RKO (cell line): ENCODE results near the gene ACTG1.

Experiments
- DNase-seq: peaks from one replicate; pipeline ENCODE4 v3.0.0-alpha.2; 2016; ENCODE audit warnings: low spot score

Gene ACTG1

DNA sequence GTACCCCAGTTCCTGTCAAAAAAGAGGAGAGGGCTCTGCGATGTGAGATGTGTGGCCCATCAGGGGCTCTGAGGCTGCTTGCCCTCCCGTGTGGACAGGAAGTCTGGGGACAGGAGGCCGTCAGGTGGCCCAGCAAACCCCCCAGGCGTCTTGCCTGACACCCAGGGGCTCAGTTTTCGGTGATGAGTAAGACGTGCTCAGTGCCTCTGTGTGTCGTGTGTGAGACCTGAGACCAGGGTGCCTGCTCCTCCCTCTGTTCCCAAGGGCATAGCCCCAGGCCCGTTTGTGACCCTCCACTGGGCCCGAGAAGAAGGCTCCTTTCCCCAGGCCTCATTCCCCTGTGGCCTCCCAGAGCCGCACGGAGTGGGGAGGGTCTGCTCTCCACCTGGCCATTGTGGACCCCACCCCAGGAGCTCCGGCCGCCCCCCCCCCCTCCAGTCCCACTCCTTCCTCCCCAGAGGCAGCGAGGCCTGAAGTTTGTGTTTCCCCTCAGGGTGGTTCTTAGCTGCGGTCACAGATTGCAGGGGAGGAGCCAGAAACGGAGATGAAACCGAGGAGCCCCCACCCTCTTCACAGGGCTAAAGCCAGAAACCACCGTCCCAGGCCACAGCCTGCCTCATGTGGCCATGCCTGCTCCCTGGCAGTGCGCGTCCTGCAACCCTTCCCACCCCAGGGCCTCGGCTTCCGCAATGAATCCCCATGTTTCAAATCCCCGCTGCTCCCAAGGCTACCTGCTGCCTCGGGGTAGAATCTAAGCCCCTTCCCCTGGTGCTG, 4.9 kb upstream of the ACTG1 start:
- DNase-seq, result peak; percentile 74

DNA sequence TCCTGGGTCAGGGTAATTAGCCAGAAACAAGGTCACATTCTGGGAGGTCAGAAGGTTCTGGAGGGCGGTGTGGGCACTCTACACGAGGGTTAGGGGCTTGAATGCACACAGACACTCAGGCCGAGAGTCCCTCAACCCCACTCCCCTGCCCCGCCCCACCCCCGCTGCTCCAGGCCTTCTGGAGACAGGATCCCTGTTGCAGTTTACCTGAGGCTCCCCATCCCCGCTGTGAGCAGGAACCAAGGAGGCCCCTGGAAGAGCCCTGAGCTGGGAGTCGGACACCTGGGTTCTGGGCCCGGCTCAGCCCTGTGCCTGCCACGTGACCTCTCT, 4.4 kb upstream of the ACTG1 start:
- no peak for DNase-seq

DNA sequence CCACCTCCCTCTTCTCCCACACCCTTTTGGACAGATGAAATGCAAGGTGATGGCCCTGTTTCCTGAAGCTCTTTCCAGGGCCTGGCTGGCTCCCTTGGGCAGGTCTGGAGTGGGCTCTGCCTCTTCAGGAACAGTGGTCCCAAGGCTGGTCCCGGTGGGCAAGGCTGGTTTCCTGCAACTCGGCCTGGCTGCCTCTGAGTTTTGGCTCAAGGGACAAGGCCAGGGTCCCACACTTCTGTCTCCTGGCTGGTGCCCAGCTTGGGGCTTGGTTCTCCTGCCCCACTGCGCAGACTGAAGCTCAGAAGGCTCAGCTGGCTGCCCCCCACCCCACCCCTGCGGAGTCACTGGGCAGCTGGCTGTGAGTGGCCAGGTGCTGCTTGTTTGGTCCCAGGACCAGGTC, 3.8 kb upstream of the ACTG1 start:
- no peak for DNase-seq

DNA sequence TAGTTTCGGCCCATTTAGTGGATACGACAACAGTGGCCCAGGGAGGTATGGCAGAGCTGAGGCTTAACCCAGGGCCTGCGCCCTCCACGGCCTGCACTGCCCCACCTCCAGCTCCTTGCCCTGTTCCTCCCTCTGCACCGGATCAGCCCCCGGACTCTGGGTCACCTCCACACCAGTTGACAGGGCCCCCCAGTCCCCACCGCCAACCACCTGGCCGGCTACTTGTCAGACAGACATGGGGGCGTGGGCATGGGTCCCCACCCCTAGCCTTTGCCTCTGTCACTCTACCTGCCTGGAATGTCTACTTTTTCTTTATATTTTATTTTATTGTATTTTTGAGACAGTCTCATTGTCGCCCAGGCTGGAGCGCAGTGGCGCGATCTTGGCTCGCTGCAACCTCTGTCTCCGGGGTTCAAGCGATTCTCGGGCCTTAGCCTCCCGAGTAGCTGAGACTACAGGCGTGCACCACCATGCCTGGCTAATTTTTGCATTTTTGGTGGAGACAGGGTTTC, 3.0 kb upstream of the ACTG1 start:
- DNase-seq, result no peak

DNA sequence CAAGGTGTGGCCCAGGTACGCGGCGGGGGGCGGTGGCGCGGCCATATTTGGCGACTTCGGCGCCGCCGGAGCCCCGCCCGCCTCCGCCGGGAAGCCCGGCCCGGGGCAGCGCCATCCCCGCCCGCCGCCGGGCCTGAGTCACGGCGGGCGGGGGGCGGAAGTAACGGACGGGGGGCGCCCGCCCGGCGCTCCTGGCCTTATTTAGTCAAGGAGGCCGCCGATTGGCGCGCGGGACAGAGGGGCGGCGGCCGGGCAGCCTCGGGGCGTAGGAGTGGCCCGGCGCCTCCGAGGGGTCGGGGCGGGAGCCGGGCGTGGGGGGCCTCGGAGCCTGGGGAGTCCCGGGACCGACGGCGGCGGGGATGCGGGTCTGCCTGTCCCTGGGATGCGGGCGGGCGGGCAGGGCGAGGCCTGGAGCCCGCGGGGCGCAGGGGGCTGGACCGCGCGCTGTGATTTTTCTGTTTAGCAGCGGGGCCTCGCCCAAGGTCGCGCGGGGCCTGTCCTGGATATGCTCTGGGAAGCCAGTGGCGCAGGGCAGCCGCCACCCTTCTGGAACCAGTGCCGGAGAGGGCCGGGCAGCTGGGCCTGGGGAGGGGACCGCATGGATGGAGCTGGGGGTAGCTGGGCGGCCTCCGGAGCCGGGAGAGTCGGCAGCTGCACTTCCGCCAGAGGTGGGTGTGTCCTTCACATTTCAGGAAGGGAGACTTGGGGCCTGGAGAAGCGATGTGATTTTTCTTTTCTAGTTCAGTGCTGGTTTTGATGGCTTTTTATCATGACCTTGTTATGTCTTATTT, 2.3 kb upstream of the ACTG1 start:
- DNase-seq, result peak; percentile 87

DNA sequence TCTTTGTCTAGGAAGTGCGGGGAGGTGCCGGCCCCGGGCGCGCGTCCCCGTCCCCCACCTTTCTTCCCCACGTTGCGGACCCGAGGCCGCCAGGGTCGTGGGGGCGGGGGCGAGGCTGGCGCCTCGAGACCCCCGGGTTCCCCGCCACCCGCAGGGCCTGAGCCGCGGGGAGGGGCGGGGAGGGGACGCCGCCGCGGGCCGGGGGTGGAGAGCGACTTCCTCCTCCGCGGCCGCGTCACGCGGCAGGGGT, 1.8 kb upstream of the ACTG1 start:
- DNase-seq, result no peak

DNA sequence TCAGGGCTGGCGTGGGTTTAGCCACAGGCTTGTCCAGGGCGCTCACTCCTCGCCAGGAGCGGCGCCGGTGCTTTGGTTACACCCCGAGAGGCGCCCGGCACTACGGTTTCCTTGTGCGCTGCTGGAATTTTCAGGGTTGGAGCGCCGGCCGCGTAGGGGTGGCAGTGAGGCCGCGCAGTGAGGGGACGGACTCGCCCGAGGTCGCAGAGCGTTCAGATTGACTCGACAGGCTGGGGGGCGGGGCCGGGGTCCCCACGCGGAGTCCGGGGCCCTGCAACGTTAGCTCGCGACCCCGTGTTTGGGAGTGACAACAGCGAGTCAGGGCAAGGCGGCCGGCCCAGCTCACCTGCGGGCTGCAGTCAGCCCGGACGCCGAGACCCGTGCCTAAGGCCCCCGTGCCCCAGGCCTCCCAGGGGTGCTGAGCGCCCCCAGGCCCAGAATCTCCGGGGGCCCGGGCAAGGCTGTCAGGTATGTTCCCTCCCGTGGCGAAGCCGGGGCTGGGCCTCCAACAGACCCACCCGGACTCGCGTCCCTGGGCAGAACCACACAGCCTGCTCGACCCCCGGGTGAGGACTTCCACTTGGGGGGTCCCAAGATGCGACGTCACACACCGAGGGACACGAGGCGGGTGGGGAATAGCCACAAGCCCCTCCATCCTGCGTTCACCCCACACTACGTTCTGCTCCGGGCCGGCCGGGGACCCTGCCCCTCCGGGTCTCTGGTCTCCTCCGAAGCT, 1.3 kb upstream of the ACTG1 start:
- peak; percentile 83 for DNase-seq

DNA sequence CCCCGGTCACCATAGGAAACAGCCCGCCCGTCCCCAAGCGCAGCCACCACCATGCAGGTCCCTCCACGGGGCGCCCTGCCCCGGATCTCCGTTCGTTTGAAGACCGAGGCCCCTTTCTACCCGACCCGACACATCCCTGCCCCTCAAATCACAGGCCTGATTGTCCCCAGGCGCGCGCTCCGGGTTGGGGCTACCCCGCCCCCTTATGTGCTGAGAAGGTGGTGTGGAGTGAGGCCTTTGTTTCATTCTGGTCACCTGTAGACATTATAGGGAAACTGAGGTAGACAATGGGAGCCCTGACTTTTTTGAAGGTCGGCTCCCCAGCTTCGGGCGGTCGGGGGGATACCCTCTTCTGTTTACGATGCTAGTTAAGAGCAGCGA, 763 bp upstream of the ACTG1 start:
- peak; percentile 77 for DNase-seq

DNA sequence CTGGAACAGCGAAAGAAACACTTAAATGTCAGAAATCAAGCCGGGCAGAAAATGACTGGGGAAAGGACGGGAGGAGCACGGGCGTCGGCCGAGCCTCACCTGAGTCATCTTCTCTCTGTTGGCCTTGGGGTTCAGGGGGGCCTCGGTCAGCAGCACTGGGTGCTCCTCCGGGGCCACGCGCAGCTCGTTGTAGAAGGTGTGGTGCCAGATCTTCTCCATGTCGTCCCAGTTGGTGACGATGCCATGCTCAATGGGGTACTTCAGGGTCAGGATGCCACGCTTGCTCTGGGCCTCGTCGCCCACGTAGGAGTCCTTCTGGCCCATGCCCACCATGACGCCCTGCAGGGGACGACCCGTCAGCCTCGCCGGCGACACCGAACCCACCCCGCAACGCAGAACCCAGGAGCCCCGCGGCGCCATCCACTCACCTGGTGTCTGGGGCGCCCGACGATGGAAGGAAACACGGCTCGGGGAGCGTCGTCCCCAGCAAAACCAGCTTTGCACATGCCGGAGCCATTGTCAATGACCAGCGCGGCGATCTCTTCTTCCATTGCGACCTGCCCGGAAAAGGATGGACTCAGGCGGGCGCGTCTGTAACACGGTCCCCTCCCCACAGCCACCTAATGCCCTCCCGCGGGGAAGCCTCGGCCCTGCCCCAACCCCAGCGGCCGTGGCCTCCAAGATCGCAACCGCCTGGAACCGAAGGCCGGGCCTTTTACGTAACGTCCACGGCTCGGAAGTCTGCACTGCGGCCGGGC, 616 bp downstream of the ACTG1 start:
- DNase-seq, result peak; percentile 48

DNA sequence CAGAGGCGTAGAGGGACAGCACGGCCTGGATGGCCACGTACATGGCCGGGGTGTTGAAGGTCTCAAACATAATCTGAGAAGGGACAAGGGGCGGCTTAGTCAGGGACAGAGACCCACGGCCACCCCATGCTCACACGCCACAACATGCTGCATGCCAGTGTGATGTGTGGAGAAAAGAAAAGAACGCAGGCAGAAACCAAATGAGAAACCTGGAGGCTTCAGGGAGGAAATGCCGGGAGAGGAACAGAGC, 1.1 kb downstream of the ACTG1 start:
- DNase-seq, result no peak

DNA sequence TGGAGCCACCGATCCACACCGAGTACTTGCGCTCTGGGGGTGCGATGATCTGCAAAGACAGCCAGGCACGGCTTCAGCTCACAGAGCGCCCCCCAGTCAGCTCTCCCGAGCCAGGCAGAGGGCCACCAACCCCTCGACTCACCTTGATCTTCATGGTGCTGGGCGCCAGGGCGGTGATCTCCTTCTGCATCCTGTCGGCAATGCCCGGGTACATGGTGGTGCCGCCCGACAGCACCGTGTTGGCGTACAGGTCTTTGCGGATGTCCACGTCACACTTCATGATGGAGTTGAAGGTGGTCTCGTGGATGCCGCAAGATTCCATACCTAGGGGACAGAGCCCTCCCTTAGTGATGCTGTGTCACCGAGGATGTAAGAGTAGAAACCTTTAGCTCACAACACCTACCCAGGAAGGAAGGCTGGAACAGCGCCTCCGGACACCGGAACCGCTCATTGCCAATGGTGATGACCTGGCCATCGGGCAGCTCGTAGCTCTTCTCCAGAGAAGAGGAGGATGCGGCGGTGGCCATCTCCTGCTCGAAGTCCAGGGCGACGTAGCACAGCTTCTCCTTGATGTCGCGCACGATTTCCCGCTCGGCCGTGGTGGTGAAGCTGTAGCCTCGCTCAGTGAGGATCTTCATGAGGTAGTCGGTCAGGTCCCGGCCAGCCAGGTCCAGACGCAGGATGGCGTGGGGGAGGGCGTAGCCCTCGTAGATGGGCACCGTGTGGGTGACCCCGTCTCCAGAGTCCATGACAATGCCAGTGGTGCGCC, 1.6 kb downstream of the ACTG1 start:
- no peak for DNase-seq

DNA sequence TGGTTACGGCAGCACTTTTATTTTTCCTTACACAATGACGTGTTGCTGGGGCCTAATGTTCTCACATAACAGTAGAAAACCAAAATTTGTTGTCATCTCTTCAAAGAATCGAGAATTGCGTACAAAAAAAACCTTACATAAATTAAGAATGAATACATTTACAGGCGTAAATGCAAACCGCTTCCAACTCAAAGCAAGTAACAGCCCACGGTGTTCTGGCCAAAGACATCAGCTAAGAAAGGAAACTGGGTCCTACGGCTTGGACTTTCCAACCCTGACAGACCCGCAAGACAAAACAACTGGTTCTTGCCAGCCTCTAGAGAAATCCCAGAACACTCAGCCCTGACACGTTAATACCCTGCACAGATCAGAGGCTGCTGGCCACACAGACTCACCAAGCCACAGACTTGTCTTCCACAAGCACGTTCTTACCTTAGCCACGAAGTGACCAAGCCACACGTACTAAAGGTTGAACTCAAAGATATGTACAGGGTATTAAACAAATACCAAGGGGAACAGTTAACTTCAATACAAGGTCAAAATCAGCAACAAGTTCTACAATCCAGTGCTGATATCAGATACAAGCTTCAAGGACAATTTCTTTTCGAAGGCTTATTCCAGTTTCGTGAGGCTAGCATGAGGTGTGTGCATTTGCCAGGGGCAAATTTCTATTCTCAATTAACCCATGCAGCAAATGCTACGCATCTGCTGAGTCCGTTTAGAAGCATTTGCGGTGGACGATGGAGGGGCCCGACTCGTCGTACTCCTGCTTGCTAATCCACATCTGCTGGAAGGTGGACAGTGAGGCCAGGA, 2.4 kb downstream of the ACTG1 start:
- DNase-seq, result peak; percentile 48

DNA sequence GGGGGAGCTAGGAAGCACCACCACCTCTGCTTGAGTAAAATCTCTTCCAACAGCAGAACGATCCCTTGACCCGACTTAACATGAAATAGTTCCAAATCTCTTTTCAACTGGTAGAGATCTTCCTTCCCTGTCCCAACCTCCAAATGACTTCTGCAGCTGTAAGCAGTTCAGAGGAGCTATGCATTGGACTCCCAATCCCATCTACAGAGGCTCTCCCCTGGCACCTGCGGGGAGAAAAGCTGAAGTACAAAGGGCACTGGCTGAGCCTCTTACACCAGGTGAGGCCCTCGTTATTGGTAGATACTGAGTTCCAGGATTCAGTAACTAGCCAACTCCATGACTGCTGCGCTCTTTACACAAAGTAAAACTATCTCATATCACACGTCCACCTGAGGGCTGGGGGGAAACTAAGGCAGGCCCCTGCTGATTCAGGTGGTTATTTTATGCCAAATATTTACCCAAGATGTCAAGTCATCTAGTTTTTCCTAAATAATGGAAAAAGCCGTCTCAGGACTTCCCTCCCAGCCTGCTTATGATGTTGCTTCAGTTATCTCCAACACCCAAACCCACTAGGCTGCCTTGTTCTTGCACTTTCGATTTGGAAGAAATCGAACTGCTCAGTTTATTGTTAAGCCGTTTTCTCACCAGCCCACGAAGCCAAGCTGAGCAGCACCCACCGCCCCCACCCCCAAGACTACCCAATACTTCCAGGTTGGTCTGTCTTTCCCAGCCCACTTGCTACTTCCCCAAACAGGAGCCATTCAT, 3.2 kb downstream of the ACTG1 start:
- peak; percentile 41 for DNase-seq

DNA sequence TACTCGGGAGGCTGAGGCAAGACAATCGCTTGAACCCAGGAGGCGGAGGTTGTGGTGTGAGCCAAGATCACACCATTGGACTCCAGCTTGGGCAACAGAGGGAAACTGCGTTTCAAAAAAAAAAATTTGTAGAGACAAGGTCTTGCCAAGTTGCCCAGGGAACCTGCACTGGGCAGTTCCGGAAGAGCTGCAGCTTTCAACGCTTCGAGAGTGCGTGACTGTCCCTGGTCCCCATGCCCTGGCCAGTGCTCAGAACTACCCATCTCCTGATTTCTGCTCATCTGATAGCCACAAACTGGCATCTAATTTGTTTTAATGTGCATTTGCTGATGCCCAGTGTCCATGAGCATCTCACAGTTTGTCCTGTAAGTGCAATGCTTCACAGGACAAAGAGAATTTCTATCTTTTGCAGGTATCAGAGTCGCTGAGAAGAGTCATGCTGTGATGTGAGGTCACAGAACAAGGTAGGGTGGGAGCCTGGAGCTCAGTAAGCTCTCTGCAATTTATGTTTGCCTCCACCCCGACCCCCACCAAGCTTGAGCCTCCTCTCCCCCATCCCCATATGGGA, 3.9 kb downstream of the ACTG1 start:
- DNase-seq, result peak; percentile 59

DNA sequence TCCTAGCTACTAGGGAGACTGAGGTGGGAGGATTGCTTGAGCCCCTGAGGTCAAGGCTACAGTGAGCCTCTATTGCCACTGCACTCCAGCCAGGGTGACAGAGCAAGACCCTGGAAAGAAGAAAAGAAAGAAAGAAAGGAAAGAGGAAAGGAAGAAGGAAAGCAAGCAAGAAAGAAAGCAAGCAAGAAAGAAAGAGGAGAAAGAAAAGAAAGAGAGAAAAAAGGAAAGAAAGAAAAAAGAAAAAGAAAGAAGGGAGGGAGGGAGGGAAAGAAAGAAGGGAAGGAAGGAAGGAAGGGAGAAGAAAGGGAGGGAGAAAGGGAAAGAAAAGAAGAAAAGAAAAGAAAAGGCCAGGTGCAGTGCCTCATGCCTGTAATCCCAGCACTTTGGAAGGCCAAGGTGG, 9.0 kb downstream of the ACTG1 start:
- no peak for DNase-seq

DNA sequence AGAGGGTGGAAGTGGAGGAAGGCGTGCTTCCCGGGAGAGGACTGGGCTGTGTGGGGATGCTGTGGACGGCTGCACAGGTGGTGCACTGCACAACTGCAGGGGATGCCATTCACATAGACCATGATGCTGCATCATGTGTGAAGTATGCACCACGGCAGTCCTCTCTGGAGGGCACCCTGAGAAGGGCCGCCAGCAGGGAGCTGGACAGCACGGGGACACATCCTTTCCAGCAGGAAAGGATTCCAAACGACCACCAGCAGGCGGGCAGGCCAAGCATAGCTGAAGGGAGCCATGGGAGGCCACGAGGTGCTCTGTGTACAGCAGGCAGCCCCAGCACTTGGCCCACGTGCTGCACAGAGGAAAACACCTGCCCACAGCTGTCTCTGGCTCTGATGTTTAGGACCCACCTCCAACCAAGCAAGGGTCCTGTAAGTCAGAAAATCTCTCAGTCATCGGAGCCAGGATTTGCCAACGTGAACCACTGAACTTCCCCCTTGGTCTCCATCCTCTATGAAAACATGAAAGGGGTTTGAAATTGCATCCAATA, 10.1 kb downstream of the ACTG1 start:
- no peak for DNase-seq

DNA sequence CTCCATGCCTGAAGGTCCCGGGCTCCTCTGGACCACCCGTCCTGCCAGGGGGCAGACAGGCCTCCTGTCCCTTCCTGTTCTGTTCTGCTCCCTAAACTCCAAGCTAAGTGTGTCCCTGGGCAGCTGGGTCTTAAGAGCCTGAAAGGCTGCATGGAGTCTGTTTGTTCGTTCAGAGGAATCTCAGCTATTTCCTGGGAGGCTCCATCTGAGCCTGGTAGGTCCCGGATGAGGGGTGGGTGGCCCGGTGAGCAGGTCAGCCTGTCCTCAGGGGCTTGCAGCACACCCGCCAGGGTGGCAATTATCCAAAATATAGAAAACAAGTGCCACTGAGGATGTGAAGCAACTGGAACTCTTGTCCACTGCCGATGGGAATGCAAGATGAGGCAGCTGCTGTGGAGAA, 12.6 kb downstream of the ACTG1 start:
- no peak for DNase-seq

DNA sequence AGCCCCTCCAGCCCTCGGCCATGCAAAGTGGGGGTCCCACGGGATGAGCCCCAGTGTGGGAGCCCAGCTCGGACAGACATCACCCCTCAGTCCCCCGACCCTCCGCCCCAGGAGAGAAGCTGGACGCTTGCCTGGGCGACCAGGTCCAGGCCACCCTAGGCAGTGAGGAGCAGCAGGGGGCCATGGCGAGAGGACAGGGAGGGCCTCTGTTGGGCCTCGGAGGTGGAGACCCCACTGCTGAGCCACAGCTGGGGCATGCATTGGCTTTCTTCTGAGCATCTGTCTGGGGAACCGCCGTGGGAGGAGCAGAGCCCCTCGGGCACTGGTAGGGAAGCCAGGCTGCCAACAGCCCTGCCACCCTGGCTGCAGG, 13.0 kb downstream of the ACTG1 start:
- DNase-seq, result no peak

DNA sequence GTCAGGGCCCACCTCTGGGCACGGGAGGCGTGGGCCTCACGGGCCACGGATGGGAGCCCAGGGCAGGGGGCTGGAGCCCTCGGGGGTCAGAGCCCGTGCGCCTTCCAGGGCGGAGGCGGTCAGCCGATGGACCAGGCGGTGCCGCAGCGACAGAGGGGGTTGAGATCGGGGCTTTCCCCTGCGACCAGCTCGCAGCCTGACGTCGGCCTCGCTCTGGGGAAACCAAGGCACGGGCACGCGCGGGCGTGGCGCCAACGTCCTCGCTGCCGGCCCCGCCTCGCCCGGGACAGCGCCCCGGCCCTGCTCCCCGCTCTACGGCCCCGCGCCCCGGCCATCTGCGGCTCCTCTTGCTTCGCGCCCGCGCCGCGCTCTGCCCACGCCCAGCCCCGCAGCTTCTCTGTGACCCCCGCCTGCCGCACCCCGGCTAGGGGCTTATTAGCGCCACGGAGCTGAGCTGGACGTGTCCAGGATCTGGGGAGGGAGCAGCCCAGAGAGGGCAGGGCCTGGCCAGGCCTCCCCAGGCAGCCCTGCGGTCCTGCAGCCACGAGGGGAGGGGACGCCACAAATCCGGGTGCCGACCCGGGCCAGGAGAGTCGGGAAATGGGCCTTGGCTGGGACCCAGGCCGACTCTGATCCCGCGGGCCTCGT, 13.5 kb downstream of the ACTG1 start:
- DNase-seq, result no peak
